Neuronal stem cell (in vitro differentiated cells): ENCODE results near the gene TRIM69.

Experiments used
- DNase-seq: peaks from one replicate; pipeline ENCODE4 v3.0.0-alpha.2; 2013; ENCODE audit warnings: low spot score
- H2AFZ ChIP-seq: one replicate; pipeline ENCODE4 v1.6.1; 2013; ENCODE audit warnings: mild to moderate bottlenecking, low read length, inconsistent platforms
- H2AK5ac ChIP-seq: 2 replicates; pipeline ENCODE4 v1.6.1; 2013; ENCODE audit warnings: low read depth, mild to moderate bottlenecking, inconsistent platforms, low read length, moderate library complexity, mixed read lengths
- H2BK120ac ChIP-seq: 2 replicates; pipeline ENCODE4 v1.6.1; 2013; ENCODE audit warnings: low read depth, mild to moderate bottlenecking, inconsistent platforms, low read length, moderate library complexity, mixed read lengths
- H2BK12ac ChIP-seq: one replicate; pipeline ENCODE4 v1.6.1; 2013; ENCODE audit warnings: low read length, inconsistent platforms
- H2BK15ac ChIP-seq: 2 replicates; pipeline ENCODE4 v1.6.1; 2013; ENCODE audit warnings: mild to moderate bottlenecking, low read length, inconsistent platforms, mixed read lengths
- H2BK5ac ChIP-seq: one replicate; pipeline ENCODE4 v1.6.1; 2013; ENCODE audit warnings: inconsistent platforms, mild to moderate bottlenecking, low read length, moderate library complexity
- H3K14ac ChIP-seq: one replicate; pipeline ENCODE4 v1.6.1; 2013; ENCODE audit warnings: low read length, inconsistent platforms
- H3K18ac ChIP-seq: 2 replicates; pipeline ENCODE4 v1.6.1; 2013; ENCODE audit warnings: low read length, inconsistent platforms
- H3K23ac ChIP-seq: 2 replicates; pipeline ENCODE4 v1.6.1; 2013; ENCODE audit warnings: low read depth, mild to moderate bottlenecking, mixed read lengths, low read length, inconsistent platforms; ENCODE audit not compliant: poor library complexity
- H3K27ac ChIP-seq: replicated peaks from 3 replicates; pipeline ENCODE4 v1.5.1; 2013; ENCODE audit warnings: low read length, inconsistent platforms
- H3K27me3 ChIP-seq, 3 experiments: 2 replicates each; pipeline ENCODE4 v1.6.1; 2013; ENCODE audit warnings: low read length in 3 of 3, mild to moderate bottlenecking in 2 of 3, inconsistent platforms in 1 of 3, low read depth in 1 of 3, mixed read lengths in 1 of 3, moderate library complexity in 1 of 3; ENCODE audit not compliant: control insufficient read depth in 3 of 3, insufficient read depth in 3 of 3
- H3K36me3 ChIP-seq, 2 donors: replicated peaks in 1 of 2; 2 replicates each; pipeline ENCODE4 v1.6.1; 2013; ENCODE audit warnings: low read length in 2 of 2; ENCODE audit not compliant: control insufficient read depth in 2 of 2, insufficient read depth in 2 of 2
- H3K4ac ChIP-seq: 2 replicates; pipeline ENCODE4 v1.6.1; 2013; ENCODE audit warnings: inconsistent platforms, mild to moderate bottlenecking, low read length, moderate library complexity
- H3K4me1 ChIP-seq, 2 donors: 1 replicate in 1 of 2; 2 replicates in 1 of 2; pipeline ENCODE4 v1.6.1; 2013; ENCODE audit warnings: low read length in 2 of 2, low read depth in 1 of 2; ENCODE audit not compliant: control insufficient read depth in 2 of 2, insufficient read depth in 1 of 2
- H3K4me2 ChIP-seq: one replicate; pipeline ENCODE4 v1.6.1; 2013; ENCODE audit warnings: mild to moderate bottlenecking, low read length, inconsistent platforms; ENCODE audit not compliant: insufficient read depth, poor library complexity, severe bottlenecking
- H3K4me3 ChIP-seq, 2 donors: 2 replicates each; pipeline ENCODE4 v1.5.1; 2013; ENCODE audit warnings: low read length in 2 of 2, mild to moderate bottlenecking in 2 of 2, inconsistent platforms in 1 of 2, moderate library complexity in 1 of 2
- H3K79me1 ChIP-seq: one replicate; pipeline ENCODE4 v1.6.1; 2013; ENCODE audit warnings: low read depth, mild to moderate bottlenecking, inconsistent platforms, low read length, moderate library complexity
- H3K9ac ChIP-seq: one replicate; pipeline ENCODE4 v1.6.1; 2013; ENCODE audit warnings: mild to moderate bottlenecking, low read depth, low read length, inconsistent platforms; ENCODE audit not compliant: poor library complexity
- H3K9me3 ChIP-seq, 2 donors: replicated peaks in 1 of 2; 2 replicates each; pipeline versions ENCODE3 to v1.6.1; 2013; ENCODE audit warnings: low read length in 2 of 2, mild to moderate bottlenecking in 2 of 2, inconsistent platforms in 1 of 2, low read depth in 1 of 2, mixed read lengths in 1 of 2, moderate library complexity in 1 of 2; ENCODE audit not compliant: control insufficient read depth in 2 of 2, insufficient read depth in 1 of 2
- H4K8ac ChIP-seq: one replicate; pipeline ENCODE4 v1.6.1; 2013; ENCODE audit warnings: low read depth, mild to moderate bottlenecking, inconsistent platforms, low read length, moderate library complexity
- H4K91ac ChIP-seq: one replicate; pipeline ENCODE4 v1.6.1; 2013; ENCODE audit warnings: low read length, low read depth, mild to moderate bottlenecking, inconsistent platforms; ENCODE audit not compliant: poor library complexity
- WGBS, 2 donors: extraction: QIAGEN DNeasy Blood & Tissue Kit; methylation state at CpG; one replicate each; pipeline ENCODE4 v1.1.7; 2013; ENCODE audit warnings: missing lambda C conversion rate in 2 of 2, mixed read lengths in 1 of 2; ENCODE audit not compliant: insufficient read length in 2 of 2, insufficient replicate concordance in 1 of 2; ENCODE audit errors: extremely low coverage in 2 of 2; 5-methylcytosine and 5-hydroxymethylcytosine counted together

The TRIM69 gene

DNA sequence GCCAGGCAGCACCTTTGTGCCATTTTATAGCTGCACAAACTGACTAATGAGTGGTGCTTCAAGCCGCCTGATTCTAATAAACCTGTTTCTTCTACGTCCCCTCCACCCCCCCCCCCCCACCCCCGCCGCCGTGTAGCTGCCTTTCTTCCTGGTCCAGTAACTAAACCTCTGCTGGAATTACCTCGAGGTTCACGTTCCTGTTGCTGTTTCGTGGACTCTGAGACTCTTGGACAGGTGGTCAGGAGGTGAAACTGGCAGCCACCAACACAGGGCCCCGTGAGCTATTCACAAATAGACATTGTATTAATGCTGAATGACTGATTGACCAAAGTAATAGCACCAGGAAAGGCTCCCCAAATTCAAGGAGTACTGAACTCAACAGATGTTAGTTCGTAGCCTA, 73.9 kb downstream of the TRIM69 start:
- Histone ChIP-seq H3K79me1 (no peaks in the 10 kb centered on the region), H2AFZ (no peak overlapping the region), H3K4me1 (no peaks in the 10 kb centered on the region), H4K91ac (no peak overlapping the region), H3K27me3 (peaks cover 0 to 43% (median 0%) of the 10 kb centered on the region in 3 experiments), H4K8ac (no peak overlapping the region), H2AK5ac (no peak overlapping the region), H2BK5ac (no peak overlapping the region), H3K9ac (no peak overlapping the region), H3K9me3 (no peaks in the 10 kb centered on the region), H2BK15ac (no peak overlapping the region), H3K23ac (no peak overlapping the region), H3K18ac (no peak overlapping the region), H3K14ac (no peak overlapping the region), H3K4ac (no peak overlapping the region), H3K4me2 (no peak overlapping the region), H3K36me3 (no peaks in the 10 kb centered on the region), H3K4me3 (no peak overlapping the region), H2BK12ac (no peak overlapping the region), H2BK120ac (no peak overlapping the region), H3K27ac (no peak overlapping the region)
- WGBS, 2 donors, result no CpG with 5 or more reads among the region's 10 CpGs
- no peak for DNase-seq

- Histone ChIP-seq H2AFZ (no peak overlapping the region), H2BK15ac (no peak overlapping the region), H4K91ac (no peak overlapping the region), H3K9ac (no peak overlapping the region), H2BK12ac (no peak overlapping the region), H3K27me3 (peaks cover 0 to 33% (median 0%) of the 10 kb centered on the region in 3 experiments), H4K8ac (no peak overlapping the region), H3K23ac (no peak overlapping the region), H3K79me1 (no peaks in the 10 kb centered on the region), H2AK5ac (no peak overlapping the region), H3K14ac (no peak overlapping the region), H3K4me1 (no peaks in the 10 kb centered on the region), H3K36me3 (no peaks in the 10 kb centered on the region), H3K27ac (no peak overlapping the region), H3K4ac (no peak overlapping the region), H3K9me3 (no peaks in the 10 kb centered on the region), H2BK120ac (no peak overlapping the region), H2BK5ac (no peak overlapping the region), H3K4me2 (no peak overlapping the region), H3K4me3 (no peak overlapping the region), H3K18ac (no peak overlapping the region)
- no peak for DNase-seq
- WGBS, 2 donors, result no CpG with 5 or more reads among the region's 3 CpGs
These were observed 75.0 kb downstream of the TRIM69 start for GRCh38 chr15:44811337-44811736.

DNA sequence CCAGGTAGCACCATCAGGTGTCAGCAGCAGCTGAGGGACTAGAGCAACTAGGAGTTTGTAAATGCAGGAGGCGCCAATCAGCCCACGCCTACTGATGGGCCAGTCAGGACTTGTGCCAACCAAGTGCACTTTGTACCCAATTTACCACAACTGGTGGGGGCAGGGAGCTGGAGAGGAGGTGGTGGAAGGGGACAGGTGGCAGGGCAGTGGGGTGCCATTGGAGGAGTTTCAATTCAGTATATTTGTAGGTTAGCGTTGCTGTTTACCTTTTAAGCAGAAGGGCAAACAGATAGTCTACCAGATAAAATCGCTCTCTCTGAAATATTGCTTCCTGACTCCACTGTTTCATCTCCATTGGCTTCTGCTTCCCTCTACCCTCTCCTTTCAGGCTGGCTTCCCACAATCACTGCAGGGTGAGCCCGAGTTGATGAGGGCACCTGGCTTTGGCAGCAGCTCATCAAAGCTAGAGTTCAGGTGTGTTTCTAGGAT, 75.7 kb downstream of the TRIM69 start:
- Histone ChIP-seq H3K27ac (no peak overlapping the region), H3K4me2 (no peak overlapping the region)
- no peak for DNase-seq

DNA sequence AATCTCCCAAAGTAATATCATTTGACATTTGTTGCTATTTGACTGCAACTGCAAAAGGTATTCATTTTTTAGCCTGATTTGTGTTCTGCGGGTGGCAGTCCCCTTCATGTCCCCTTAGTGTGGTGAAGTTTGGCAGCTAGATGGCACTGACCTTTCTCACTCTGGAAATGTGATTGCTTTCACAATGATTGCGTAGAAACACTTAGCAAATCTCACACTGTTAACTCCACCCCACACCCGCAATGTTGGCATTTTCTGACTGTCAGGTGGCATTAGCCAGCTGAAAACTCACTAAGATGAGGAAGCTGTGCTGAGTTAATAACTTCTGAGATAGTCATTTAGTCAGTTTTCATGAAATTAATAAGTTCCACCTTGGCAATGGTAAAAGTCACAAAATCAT, 76.9 kb downstream of the TRIM69 start:
- Histone ChIP-seq H2AFZ (no peak overlapping the region), H3K36me3 (no peaks in the 10 kb centered on the region), H2BK120ac (no peak overlapping the region), H3K4me2 (no peak overlapping the region), H3K4me3 (no peak overlapping the region), H2BK12ac (no peak overlapping the region), H3K23ac (no peak overlapping the region), H3K14ac (no peak overlapping the region), H3K18ac (no peak overlapping the region), H4K91ac (no peak overlapping the region), H2AK5ac (no peak overlapping the region), H3K4ac (no peak overlapping the region), H3K79me1 (no peaks in the 10 kb centered on the region), H3K27ac (no peak overlapping the region), H3K9me3 (no peaks in the 10 kb centered on the region), H3K9ac (no peak overlapping the region), H2BK15ac (no peak overlapping the region), H3K4me1 (no peaks in the 10 kb centered on the region), H2BK5ac (no peak overlapping the region), H3K27me3 (peaks cover 0 to 28% (median 0%) of the 10 kb centered on the region in 3 experiments), H4K8ac (no peak overlapping the region)
- WGBS, 2 donors, result no CpG with 5 or more reads among the region's 3 CpGs
- DNase-seq, result no peak

More for the DNA sequence above, 75.7 kb downstream of the TRIM69 start:
- H3K4me1 ChIP-seq, result no peaks in the 10 kb centered on the region
- H3K14ac ChIP-seq, result no peak overlapping the region
- H2AFZ ChIP-seq, result no peak overlapping the region
- no peak overlapping the region for H3K9ac ChIP-seq
- H2BK12ac ChIP-seq, result no peak overlapping the region
- no peak overlapping the region for H3K4ac ChIP-seq
- peak overlapping the region; percentile 72 for H3K18ac ChIP-seq
- H4K91ac ChIP-seq, result no peak overlapping the region
- H2BK120ac ChIP-seq, result no peak overlapping the region
- no peak overlapping the region for H4K8ac ChIP-seq
- H3K9me3 ChIP-seq, result no peaks in the 10 kb centered on the region
- H3K23ac ChIP-seq, result no peak overlapping the region
- no peaks in the 10 kb centered on the region for H3K79me1 ChIP-seq
- H2AK5ac ChIP-seq, result no peak overlapping the region
- H3K4me3 ChIP-seq, result peak overlapping the region in 1 of 2 donors; percentile 24
- H2BK15ac ChIP-seq, result no peak overlapping the region
- H2BK5ac ChIP-seq, result no peak overlapping the region
- no CpG with 5 or more reads among the region's 5 CpGs for WGBS, 2 donors
- peaks cover 0 to 28% (median 0%) of the 10 kb centered on the region in 3 experiments for H3K27me3 ChIP-seq
- H3K36me3 ChIP-seq, result no peaks in the 10 kb centered on the region
